GM19240 (cell line): ENCODE results near the gene ZNF584.
A peak's percentile ranks its signal among the peaks of the same experiment; 100 is the strongest.

Experiments
- DNase-seq: peaks from one replicate; pipeline ENCODE4 v3.0.0; 2011; ENCODE audit warnings: low spot score; ENCODE audit not compliant: insufficient read length

ZNF584 gene

GRCh38 chr19:58385891-58386575, 22.4 kb upstream of the ZNF584 start:
- DNase-seq, result no peak

GRCh38 chr19:58386576-58387337, 21.7 kb upstream of the ZNF584 start, which contains the start of gene RPS5:
TSS of gene RPS5 (plus strand) at chr19:58387269. CDS start at chr19:58388138, 869 bp downstream.
- peak; percentile 99 for DNase-seq

GRCh38 chr19:58387338-58388174, 20.9 kb upstream of the ZNF584 start:
- DNase-seq, result no peak

DNA sequence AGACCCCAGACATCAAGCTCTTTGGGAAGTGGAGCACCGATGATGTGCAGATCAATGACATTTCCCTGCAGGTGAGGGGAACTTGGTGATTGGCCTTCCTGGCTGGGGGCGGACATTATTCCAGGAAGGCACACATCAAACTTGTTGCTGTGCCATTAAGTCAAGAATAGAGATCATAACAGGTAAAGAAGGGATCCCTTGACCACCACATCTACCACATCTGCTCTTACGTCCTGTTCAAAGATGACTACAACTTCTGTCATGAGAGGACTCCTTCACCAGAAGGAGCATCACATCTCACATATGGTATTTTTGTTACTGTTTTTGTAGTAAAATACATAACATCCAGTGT, 20.3 kb upstream of the ZNF584 start:
- no peak for DNase-seq

GRCh38 chr19:58392945-58393724, 15.3 kb upstream of the ZNF584 start:
- no peak for DNase-seq

DNA sequence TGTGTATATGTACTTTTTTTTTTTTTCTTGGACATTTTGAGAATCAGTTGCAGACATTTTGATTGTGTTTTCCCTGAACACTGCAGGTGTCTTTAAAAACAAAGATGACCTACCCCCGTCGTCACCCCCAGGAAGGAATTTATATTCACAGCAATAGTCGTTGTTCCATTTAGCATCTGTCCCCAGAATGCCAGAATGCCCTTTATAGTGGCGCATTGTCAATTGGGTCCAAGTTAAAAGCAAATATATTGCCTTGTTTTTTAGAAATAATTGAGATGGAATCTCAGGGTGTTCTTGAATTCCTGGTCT, 14.8 kb upstream of the ZNF584 start:
- DNase-seq, result no peak

DNA sequence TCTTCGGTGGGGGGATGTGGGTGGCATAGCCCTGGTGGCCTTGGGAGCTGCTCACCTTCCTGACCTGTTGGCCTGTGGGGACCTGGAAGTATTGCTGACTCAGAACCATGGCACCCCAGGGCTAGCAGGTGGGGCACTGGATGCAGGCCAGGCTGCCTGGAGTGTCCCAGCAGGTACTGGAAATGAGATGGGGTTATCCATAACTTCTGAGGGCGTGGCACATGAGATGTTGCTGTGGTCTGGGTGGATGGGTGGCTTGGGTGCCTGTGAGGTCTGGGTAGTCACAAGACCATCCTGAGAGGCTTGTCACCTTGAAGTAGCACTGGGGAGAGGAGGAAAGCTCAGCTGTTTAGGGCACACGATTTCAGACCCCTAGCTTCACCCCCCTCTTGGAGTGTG, 13.6 kb upstream of the ZNF584 start:
- DNase-seq, result no peak

DNA sequence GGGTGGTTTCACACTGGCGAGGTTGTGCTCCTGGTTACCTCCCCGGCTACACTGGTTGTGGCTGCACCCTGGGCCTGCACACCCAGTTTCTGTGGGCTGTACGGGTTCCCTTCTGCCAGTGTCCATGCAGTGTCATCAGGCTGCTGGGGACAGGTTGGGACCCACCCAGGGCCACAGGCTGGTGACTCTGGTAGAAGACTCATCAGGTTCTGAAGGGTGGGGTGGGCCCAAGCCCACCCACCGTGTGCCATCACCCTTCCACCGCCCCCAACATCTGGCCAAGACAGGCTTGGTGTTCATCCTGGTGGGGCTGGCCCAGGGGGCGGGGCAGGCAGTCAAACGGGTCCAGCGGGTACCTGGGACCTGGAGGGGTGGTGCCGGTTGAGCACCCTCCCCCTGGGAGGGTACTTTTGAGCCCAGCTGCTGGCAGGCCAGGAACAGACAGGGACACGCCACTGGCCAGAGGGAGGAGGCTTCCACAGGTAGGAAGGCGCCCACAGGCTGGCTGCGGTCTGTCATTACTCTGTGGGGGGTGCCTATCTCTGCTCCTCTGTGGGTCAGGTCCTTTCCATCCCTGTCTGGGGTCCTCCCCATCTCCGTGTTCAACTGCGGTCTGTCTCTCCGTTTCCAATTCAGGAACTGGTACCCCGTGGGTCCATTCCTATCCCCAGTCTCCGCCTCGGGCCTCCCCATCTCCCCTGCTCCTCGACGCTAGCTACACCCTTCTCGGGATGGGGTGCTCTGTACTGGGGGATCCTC, 13.1 kb upstream of the ZNF584 start, which contains the start of gene RNF225:
RNF225 (plus strand) TSS at position 437 of the 759 bp plus-strand sequence. CDS start 434 bp downstream, outside the sequence.
- no peak for DNase-seq

DNA sequence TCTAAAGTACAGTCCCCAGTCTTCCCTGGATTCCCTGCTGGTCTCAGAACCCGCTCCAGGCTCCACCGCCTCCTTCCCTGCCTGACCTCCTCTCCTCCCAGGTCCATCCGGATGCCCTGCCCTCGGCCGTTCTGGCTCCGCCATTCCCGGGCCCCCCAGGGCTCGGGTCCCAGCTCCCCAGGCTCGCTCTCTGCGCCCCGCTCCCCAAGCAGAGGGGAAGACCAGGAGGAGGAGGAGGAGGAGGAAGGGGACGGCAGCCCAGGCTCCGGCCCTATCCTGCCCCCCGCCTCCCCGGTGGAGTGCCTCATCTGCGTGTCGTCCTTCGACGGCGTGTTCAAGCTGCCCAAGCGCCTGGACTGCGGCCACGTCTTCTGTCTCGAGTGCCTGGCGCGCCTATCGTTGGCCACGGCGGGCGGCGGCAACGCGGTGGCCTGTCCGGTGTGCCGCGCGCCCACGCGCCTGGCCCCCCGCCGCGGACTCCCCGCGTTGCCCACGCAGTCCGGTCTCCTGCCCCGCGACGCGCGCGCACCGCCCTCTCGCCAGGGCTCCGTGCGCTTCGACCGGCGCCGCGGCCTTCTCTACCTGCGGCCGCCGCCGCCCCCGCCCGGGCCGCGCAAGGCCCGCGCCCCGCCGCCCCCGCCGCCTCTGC, 12.3 kb upstream of the ZNF584 start:
- DNase-seq, result no peak

GRCh38 chr19:58396691-58397532, 11.5 kb upstream of the ZNF584 start:
- DNase-seq, result no peak

GRCh38 chr19:58397533-58398037, 10.9 kb upstream of the ZNF584 start:
- DNase-seq, result no peak

- no peak for DNase-seq
These were observed 10.4 kb upstream of the ZNF584 start for GRCh38 chr19:58398087-58398486.

DNA sequence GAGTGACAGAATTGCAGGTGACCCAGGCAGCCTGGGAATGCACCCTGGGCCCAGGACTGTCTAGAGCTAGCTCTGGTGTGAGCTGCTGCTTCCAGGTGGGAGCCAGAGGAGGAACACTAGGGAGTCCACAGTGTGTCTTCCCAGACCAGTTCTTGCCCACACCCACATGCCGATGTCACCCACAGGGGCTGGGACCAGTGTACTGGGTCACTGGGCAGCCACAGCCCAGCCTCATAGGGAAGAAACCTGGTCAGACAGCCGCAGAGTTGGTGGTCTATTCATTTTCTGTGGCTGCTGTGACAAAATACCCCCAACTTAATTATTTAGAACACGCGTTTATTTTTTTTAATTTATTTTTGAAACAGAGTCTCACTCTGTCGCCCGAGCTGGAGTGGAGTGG, 9.9 kb upstream of the ZNF584 start:
- DNase-seq, result no peak

DNA sequence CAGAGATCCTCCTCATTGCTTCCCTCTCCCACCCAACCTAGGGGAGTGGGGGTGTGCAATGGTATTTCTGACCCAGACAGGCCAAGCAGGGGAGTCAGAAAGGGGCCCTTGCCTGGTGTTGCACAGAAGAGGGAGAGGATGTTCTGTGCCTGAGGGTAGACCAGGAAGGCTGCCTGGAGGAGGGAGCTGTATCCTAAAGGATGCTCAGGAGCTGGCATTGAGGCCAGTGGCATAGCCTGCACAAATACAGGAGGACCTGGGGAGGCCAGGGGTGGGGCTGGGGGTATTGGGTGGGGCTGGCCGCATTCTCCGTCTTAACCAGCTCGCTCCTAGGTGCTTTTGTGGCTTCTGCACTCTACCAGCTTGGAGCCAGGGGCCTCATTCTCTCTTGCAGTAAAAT, 8.5 kb upstream of the ZNF584 start:
- no peak for DNase-seq

- DNase-seq, result no peak
These were observed 8.0 kb upstream of the ZNF584 start for GRCh38 chr19:58400316-58400915.

DNA sequence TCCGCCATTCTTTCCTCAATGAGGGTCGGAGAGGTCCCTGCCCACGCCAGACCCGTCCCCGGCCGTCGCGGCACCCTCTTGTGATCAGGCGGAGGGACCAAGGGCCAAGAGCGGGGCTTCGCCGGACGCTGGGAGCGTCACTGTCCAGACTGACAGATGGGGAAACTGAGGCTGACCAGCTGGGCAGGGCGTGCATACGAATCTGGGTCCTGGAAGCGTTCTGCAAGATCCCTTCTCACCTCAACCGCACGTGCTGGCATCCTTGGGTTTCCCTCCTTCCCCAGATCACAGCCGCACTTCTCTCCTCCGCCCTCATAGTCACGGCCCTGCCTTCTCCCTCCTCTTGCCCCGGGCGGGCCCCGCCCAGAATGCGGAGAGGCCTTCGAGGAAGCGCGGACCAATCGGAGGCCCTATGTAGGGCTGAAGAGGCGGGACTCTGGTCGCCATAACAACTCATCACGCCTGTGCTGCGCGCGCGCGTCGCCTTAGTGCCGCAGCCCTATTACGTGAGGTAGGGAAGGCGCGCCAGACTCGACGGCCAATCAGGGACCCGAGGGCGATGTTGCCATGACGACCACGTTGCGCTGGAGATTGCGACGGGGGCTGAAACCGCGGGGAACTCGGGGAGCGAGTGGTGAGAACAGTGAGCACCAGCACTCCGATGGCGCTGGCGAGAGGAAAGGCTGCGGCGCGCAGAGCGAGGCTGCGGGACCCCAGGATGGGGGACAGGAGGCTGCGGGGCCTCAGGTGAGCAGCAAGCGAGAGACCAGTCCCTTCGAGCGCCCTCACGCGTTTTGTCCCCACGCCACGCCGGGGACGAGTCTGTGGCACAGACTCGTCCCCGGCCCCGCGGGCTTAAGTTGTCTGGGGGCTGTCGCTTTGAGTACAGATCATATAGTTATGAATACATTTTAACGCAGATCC, 7.3 kb upstream of the ZNF584 start:
- peak; percentile 100 for DNase-seq

GRCh38 chr19:58401840-58402421, 6.5 kb upstream of the ZNF584 start:
- DNase-seq, result no peak
